Nephron (organoid): ENCODE data around the gene TTC27.

Experiments
- H3K27ac Mint-ChIP-seq, 3 experiments: 2 replicates each; pipeline ENCODE4 v1.8.0; 2020; ENCODE audit warnings: mixed read lengths in 3 of 3, mild to moderate bottlenecking in 2 of 3, moderate library complexity in 1 of 3
- H3K27me3 Mint-ChIP-seq: 2 replicates; pipeline ENCODE4 v1.8.0; 2021; ENCODE audit warnings: low read depth, mild to moderate bottlenecking, moderate library complexity, mixed read lengths
- H3K36me3 Mint-ChIP-seq: 2 replicates; pipeline ENCODE4 v1.8.0; 2020; ENCODE audit warnings: low read depth, mixed read lengths
- H3K4me1 Mint-ChIP-seq: 2 replicates; pipeline ENCODE4 v1.8.0; 2020; ENCODE audit warnings: mixed read lengths
- H3K4me3 Mint-ChIP-seq, 3 experiments: 2 replicates each; pipeline ENCODE4 v1.8.0; 2020; ENCODE audit warnings: mild to moderate bottlenecking in 3 of 3, mixed read lengths in 3 of 3, moderate library complexity in 2 of 3
- H3K9me3 Mint-ChIP-seq: 2 replicates; pipeline ENCODE4 v1.8.0; 2020; ENCODE audit warnings: mixed read lengths
- CTCF ChIP-seq, 3 experiments: fragments of 200-600 bp; sonication (generic); IDR thresholded peaks; one replicate each; pipeline ENCODE4 v1.5.0; 2021; ENCODE audit warnings: antibody characterized with exemption in 3 of 3; ENCODE audit not compliant: unreplicated experiment in 3 of 3

Gene TTC27

DNA sequence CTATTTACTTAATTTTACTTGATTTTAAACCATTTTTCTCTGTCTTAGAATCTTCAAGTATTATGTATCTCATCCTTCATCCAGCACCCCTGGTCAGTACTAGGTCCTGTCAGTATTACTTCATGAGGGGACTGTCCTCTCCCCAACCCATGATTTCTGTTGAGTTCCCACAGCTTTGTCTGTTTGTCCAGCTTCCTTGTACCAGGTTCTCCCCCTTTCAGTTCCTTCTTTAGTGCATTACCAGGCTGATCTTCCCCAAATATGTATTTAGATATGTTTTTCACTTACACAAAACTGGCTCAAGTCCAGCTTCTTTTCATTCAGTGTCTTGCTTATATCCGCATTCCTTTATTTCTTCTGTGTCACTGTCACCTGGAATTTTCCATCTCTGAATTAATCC is 13.8 kb upstream of the TTC27 start:
- TF ChIP-seq CTCF (IDR thresholded peaks at IDR 0.05; ENCODE audit: unreplicated experiment in 3 of 3): no peak
- H3K36me3 Mint-ChIP-seq: peaks cover 55% of the 10 kb centered on the region
- no peaks in the 10 kb centered on the region for H3K9me3 Mint-ChIP-seq
- no peak overlapping the region for H3K4me3 Mint-ChIP-seq
- no peaks in the 10 kb centered on the region for H3K4me1 Mint-ChIP-seq
- H3K27ac Mint-ChIP-seq: no peak overlapping the region
- H3K27me3 Mint-ChIP-seq: no peaks in the 10 kb centered on the region

DNA sequence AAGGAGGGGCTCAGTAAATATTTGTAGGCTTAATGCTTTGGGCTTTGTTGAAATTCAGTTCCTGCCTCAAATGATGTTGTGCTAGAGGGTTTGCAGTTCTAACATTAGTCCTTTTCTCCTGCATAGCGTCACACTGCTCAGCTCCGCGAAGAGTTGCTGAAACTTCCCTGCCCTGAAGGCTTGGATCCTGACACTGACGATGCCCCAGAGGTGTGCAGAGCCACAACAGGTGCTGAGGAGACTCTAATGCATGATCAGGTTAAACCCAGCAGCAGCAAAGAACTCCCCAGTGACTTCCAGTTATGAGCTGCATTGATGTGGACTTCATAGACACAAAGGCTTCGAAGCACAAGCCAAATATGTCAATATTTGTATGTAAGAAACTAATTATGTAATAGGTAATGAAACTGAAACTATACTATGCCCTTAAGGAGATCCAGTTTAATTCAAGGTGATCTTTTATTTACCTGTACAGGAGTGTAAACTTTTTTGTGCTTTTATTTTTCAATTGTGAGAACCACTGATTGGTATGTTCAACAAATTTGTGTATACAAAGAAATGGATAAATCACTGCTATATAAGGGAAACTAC is 10.2 kb upstream of the TTC27 start:
- H3K27me3 Mint-ChIP-seq: no peaks in the 10 kb centered on the region
- H3K4me1 Mint-ChIP-seq: no peaks in the 10 kb centered on the region
- peaks cover 57% of the 10 kb centered on the region for H3K36me3 Mint-ChIP-seq
- TF ChIP-seq CTCF (IDR thresholded peaks at IDR 0.05; ENCODE audit: unreplicated experiment in 3 of 3): no peak
- no peak overlapping the region for H3K27ac Mint-ChIP-seq
- H3K4me3 Mint-ChIP-seq: no peak overlapping the region
- no peaks in the 10 kb centered on the region for H3K9me3 Mint-ChIP-seq

GRCh38 chr2:32622570-32623310 is 5.1 kb upstream of the TTC27 start:
- Mint-ChIP-seq H3K9me3 (no peaks in the 10 kb centered on the region), H3K4me3 (no peak overlapping the region), H3K27me3 (peaks cover 5% of the 10 kb centered on the region), H3K4me1 (peaks cover 7% of the 10 kb centered on the region), H3K36me3 (peaks cover 36% of the 10 kb centered on the region), H3K27ac (no peak overlapping the region)
- TF ChIP-seq CTCF (IDR thresholded peaks at IDR 0.05; ENCODE audit: unreplicated experiment in 3 of 3): no peak

DNA sequence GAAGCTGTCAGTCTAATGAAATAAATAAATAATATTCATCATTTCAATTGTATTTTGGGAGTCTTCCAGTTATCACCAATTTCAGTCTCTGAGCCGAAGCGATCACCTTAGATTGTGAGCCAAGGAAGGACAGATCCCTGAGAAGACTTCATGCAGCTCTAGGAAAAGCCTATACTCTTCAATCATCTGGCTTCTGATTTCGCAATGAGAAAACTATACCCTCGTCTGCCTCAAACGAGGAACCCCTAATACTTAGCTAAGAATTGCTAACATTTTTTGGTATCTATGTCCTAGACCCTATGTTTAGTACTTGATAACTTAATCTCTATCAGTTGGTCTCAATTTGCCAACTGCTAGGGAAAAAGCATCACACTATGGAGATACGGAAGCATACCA is 4.5 kb upstream of the TTC27 start:
- Mint-ChIP-seq H3K4me3 (no peak overlapping the region), H3K27me3 (peaks cover 5% of the 10 kb centered on the region), H3K27ac (no peak overlapping the region), H3K9me3 (no peaks in the 10 kb centered on the region), H3K4me1 (peaks cover 10% of the 10 kb centered on the region), H3K36me3 (peaks cover 34% of the 10 kb centered on the region)
- no peak for TF ChIP-seq CTCF (IDR thresholded peaks at IDR 0.05; ENCODE audit: unreplicated experiment in 3 of 3)

GRCh38 chr2:32624812-32625211 is 3.0 kb upstream of the TTC27 start:
- Mint-ChIP-seq H3K4me3 (peak overlapping the region in 2 of 3 experiments; percentile 20 to 58), H3K36me3 (peaks cover 27% of the 10 kb centered on the region), H3K27ac (no peak overlapping the region), H3K4me1 (peaks cover 16% of the 10 kb centered on the region), H3K9me3 (no peaks in the 10 kb centered on the region), H3K27me3 (peaks cover 5% of the 10 kb centered on the region)
- TF ChIP-seq CTCF (IDR thresholded peaks at IDR 0.05; ENCODE audit: unreplicated experiment in 3 of 3): no peak
